A549 (cell line): Measurements from ENCODE around the gene IL21R. TPM values are rescaled to one million over a fixed set of nuclear protein-coding genes. Genes with fewer than 3 reads are reported as not detected.

Source experiments
- ATAC-seq, 2 experiments: fragments of 200-7000 bp in 1 of 2; fragments of >200 bp in 1 of 2; cut with Nextera tagmentation in 1 of 2; cut with Tn5 transposase in 1 of 2; 3 replicates each; pipeline versions ENCODE4 v1.8.0 to v1.9.1; 2018 to 2020; ENCODE audit warnings: mild to moderate bottlenecking in 1 of 2, moderate library complexity in 1 of 2
- CTCF ChIA-PET: fragments of 300-600 bp; sonication (Branson Sonifier 250); formaldehyde crosslinking; extraction: SDS; loops from one replicate; lab custom pipeline; 2021; ENCODE audit warnings: antibody characterized with exemption, inconsistent platforms; lab: Yijun Ruan, JAX
- POLR2A ChIA-PET: fragments of 350-600 bp; formaldehyde crosslinking; extraction: SDS; loops from one replicate; lab custom pipeline; 2021; ENCODE audit warnings: antibody characterized with exemption, inconsistent platforms; lab: Yijun Ruan, JAX
- DNase-seq, 2 experiments: peaks; one replicate each; pipeline versions ENCODE4 v3.0.0 to v3.0.0-alpha.2; 2011 to 2016; ENCODE audit warnings: low read depth in 1 of 2, low spot score in 1 of 2
- FAIRE-seq: peaks from 2 replicates; lab custom pipeline; 2011; peaks lifted over from hg19 to GRCh38; lab: Jason Lieb, UNC
- H3K27ac ChIP-seq, 2 experiments: fragments of >200 bp; sonication (Bioruptor Twin); formaldehyde crosslinking; 3 replicates each; pipeline ENCODE4 v1.5.1; 2016 to 2017
- H3K4me1 ChIP-seq: fragments of >200 bp; sonication (Bioruptor Twin); formaldehyde crosslinking; 3 replicates; pipeline ENCODE4 v1.6.1; 2016
- H3K4me2 ChIP-seq: fragments of >200 bp; sonication (Bioruptor Twin); formaldehyde crosslinking; 3 replicates; pipeline ENCODE4 v1.6.1; 2016
- H3K4me3 ChIP-seq: fragments of >200 bp; sonication (Bioruptor Twin); formaldehyde crosslinking; 3 replicates; pipeline ENCODE4 v1.5.1; 2016
- H3K9me3 ChIP-seq: fragments of >200 bp; sonication (Bioruptor Twin); formaldehyde crosslinking; 3 replicates; pipeline ENCODE4 v1.6.1; 2016
- BCL3 ChIP-seq: fragments of >200 bp; sonication (Bioruptor Twin); formaldehyde crosslinking; IDR thresholded peaks from 3 replicates; pipeline ENCODE4 v1.6.1; 2016
- CHD4 ChIP-seq: fragments of 200-600 bp; sonication (generic); IDR thresholded peaks from 2 replicates; pipeline ENCODE4 v1.6.1; 2016; ENCODE audit warnings: antibody characterized with exemption, mild to moderate bottlenecking, borderline replicate concordance
- CTCF ChIP-seq: fragments of >200 bp; sonication (Bioruptor Twin); formaldehyde crosslinking; IDR thresholded peaks from 3 replicates; pipeline ENCODE4 v1.5.1; 2016
- EHMT2 ChIP-seq: fragments of 200-600 bp; sonication (generic); IDR thresholded peaks from 2 replicates; pipeline ENCODE4 v1.6.1; 2016; ENCODE audit warnings: antibody characterized with exemption, low read depth, mild to moderate bottlenecking, moderate library complexity
- FOSB ChIP-seq: fragments of 250-450 bp; sonication (Bioruptor Pico); IDR thresholded peaks from 2 replicates; pipeline ENCODE4 v1.5.0; 2020; ENCODE audit warnings: mild to moderate bottlenecking, moderate library complexity
- FOXS1 ChIP-seq: fragments of 250-450 bp; sonication (Bioruptor Pico); IDR thresholded peaks from 2 replicates; pipeline ENCODE4 v1.5.0; 2020; ENCODE audit warnings: mild to moderate bottlenecking, moderate library complexity
- HOXA7 ChIP-seq: fragments of 250-450 bp; sonication (Bioruptor Pico); IDR thresholded peaks from 2 replicates; pipeline ENCODE4 v1.5.0; 2020; ENCODE audit warnings: mild to moderate bottlenecking, moderate library complexity
- HOXB13 ChIP-seq: fragments of 250-450 bp; sonication (Bioruptor Pico); IDR thresholded peaks from 2 replicates; pipeline ENCODE4 v1.5.0; 2020; ENCODE audit warnings: low read depth, mild to moderate bottlenecking, moderate library complexity
- JUN ChIP-seq, 2 experiments: fragments of >200 bp; sonication (Bioruptor Twin); formaldehyde crosslinking; IDR thresholded peaks; 2 replicates in 1 of 2; 3 replicates in 1 of 2; pipeline ENCODE4 v1.6.1; 2016 to 2017
- JUNB ChIP-seq: fragments of >200 bp; sonication (Bioruptor Twin); formaldehyde crosslinking; IDR thresholded peaks from 2 replicates; pipeline ENCODE4 v1.6.1; 2016
- KDM1A ChIP-seq: fragments of 200-600 bp; sonication (generic); IDR thresholded peaks from 2 replicates; pipeline ENCODE4 v1.6.1; 2016; ENCODE audit warnings: low read depth, mild to moderate bottlenecking
- MAFK ChIP-seq: fragments of 450-650 bp; IDR thresholded peaks from 2 replicates; pipeline ENCODE4 v1.6.1; 2014; ENCODE audit not compliant: partially characterized antibody
- MAX ChIP-seq: IDR thresholded peaks from 2 replicates; pipeline ENCODE4 v1.6.1; 2012
- MAZ ChIP-seq: fragments of 150-350 bp; IDR thresholded peaks from 2 replicates; pipeline ENCODE4 v1.6.1; 2014; ENCODE audit warnings: antibody characterized with exemption, low read depth, low read length, borderline replicate concordance
- NFE2L2 ChIP-seq: fragments of 150-350 bp; conservative IDR thresholded peaks from 2 replicates; pipeline ENCODE4 v1.6.1; 2014; ENCODE audit warnings: low read length
- NR3C1 ChIP-seq: fragments of >200 bp; sonication (Bioruptor Twin); formaldehyde crosslinking; IDR thresholded peaks from 3 replicates; pipeline ENCODE4 v1.6.1; 2017
- PBX3 ChIP-seq: IDR thresholded peaks from 2 replicates; pipeline ENCODE4 v1.6.1; 2012
- PHF8 ChIP-seq: fragments of 200-600 bp; sonication (generic); IDR thresholded peaks from 2 replicates; pipeline ENCODE4 v1.6.1; 2016; ENCODE audit warnings: low read depth, mild to moderate bottlenecking, antibody characterized with exemption, moderate library complexity, borderline replicate concordance
- RAD21 ChIP-seq, 2 experiments: fragments of >200 bp in 1 of 2; sonication (Bioruptor Twin) in 1 of 2; formaldehyde crosslinking in 1 of 2; IDR thresholded peaks in 1 of 2; conservative IDR thresholded peaks in 1 of 2; 2 replicates in 1 of 2; 3 replicates in 1 of 2; pipeline ENCODE4 v1.6.1; 2012 to 2018; ENCODE audit warnings: inconsistent platforms in 1 of 2
- RARB ChIP-seq: fragments of 250-450 bp; sonication (Bioruptor Pico); IDR thresholded peaks from 2 replicates; pipeline ENCODE4 v1.8.0; 2021; ENCODE audit warnings: mild to moderate bottlenecking, moderate library complexity
- RCOR1 ChIP-seq: fragments of 150-350 bp; IDR thresholded peaks from 2 replicates; pipeline ENCODE4 v1.6.1; 2014; ENCODE audit warnings: antibody characterized with exemption, low read length, low read depth
- USF2 ChIP-seq: fragments of 450-650 bp; IDR thresholded peaks from 2 replicates; pipeline ENCODE4 v1.6.1; 2014; ENCODE audit warnings: antibody characterized with exemption
- ZNF302 ChIP-seq: fragments of 250-450 bp; sonication (Bioruptor Pico); IDR thresholded peaks from 2 replicates; pipeline ENCODE4 v1.9.0; 2021; ENCODE audit warnings: inconsistent platforms, mild to moderate bottlenecking, moderate library complexity
- ZSCAN20 ChIP-seq: fragments of 250-450 bp; sonication (Bioruptor Pico); IDR thresholded peaks from 2 replicates; pipeline ENCODE4 v1.8.0; 2022; ENCODE audit warnings: mild to moderate bottlenecking, moderate library complexity
- WGBS: methylation state at CpG from one replicate; pipeline ENCODE4 v1.1.6; 2017; ENCODE audit errors: missing lambda C conversion rate; 5-methylcytosine and 5-hydroxymethylcytosine counted together
- polyA plus RNA-seq, 4 experiments: library from polyadenylated mRNA; depleted of rRNA in 3 of 4; stranded (reverse); fragments of >200 nt; fragmentation: RNase III in 1 of 4; extraction: RNeasy Plus Mini Kit Qiagen cat#74134 plus additional on column Dnase treatment in 1 of 4; gene quantifications; 2 replicates in 3 of 4; 3 replicates in 1 of 4; pipeline ENCODE4 v1.2.3, GENCODE V29; 2011 to 2017

The IL21R gene
- polyA plus RNA-seq, 2 of the 4 experiments (the other 2 are of a cell fraction) = 0.04 to 0.09 TPM

GRCh38 chr16:27369806-27370205 lies 32.2 kb upstream of the IL21R start:
- H3K27ac ChIP-seq = no peak overlapping the region
- CTCF ChIA-PET = interaction anchor here (1.8 to 7.5 kb wide), 5 partner anchors 8 to 216 kb away, joined by 5 to 291 read pairs (median 62); no protein-coding TSS in a partner anchor
- H3K4me3 ChIP-seq = no peak overlapping the region
- H3K4me2 ChIP-seq = no peak overlapping the region
- no peak for DNase-seq
- FAIRE-seq = no peak
- POLR2A ChIA-PET = no interaction called here
- ATAC-seq = no peak
- 43% methylated on average over 3 of the region's 3 CpGs for WGBS
- 0 out of 3 replicates have a peak, but pooled peaks cover 3% of the 10 kb centered on the region for H3K9me3 ChIP-seq
- H3K4me1 ChIP-seq = peaks cover 22% of the 10 kb centered on the region
- no peak for TF ChIP-seq MAX
- TF ChIP-seq JUNB = no peak
- TF ChIP-seq MAZ = no peak

GRCh38 chr16:27370318-27370717 lies 31.7 kb upstream of the IL21R start:
- TF ChIP-seq RCOR1 (no peak), FOXS1 (CRISPR knock-in tag) (no peak), RAD21 (conservative IDR thresholded peaks at IDR 0.05 in 1 of 2, IDR thresholded peaks at IDR 0.05 in 1 of 2) (no peak), JUN (IDR thresholded peaks at IDR 0.05) (no peak), MAZ (no peak), PBX3 (no peak), MAFK (no peak), JUNB (no peak), ZSCAN20 (CRISPR knock-in tag) (no peak), BCL3 (no peak), HOXA7 (CRISPR knock-in tag) (no peak), KDM1A (no peak)
- Histone ChIP-seq H3K4me3 (no peak overlapping the region), H3K9me3 (0 out of 3 replicates have a peak, but pooled peaks cover 3% of the 10 kb centered on the region), H3K4me1 (peaks cover 16% of the 10 kb centered on the region), H3K27ac (no peak overlapping the region), H3K4me2 (no peak overlapping the region)
- POLR2A ChIA-PET = no interaction called here
- CTCF ChIA-PET = interaction anchor here (1.8 to 7.5 kb wide), 5 partner anchors 9 to 216 kb away, joined by 5 to 291 read pairs (median 62); no protein-coding TSS in a partner anchor
- FAIRE-seq (no peak), DNase-seq (no peak), ATAC-seq (no peak)

GRCh38 chr16:27373312-27373711 lies 28.7 kb upstream of the IL21R start:
- ChIA-PET CTCF (interaction anchor here (0.9 to 2.2 kb wide), 7 partner anchors 13 to 219 kb away, joined by 3 to 7 read pairs (median 4); no protein-coding TSS in a partner anchor), POLR2A (no interaction called here)
- ATAC-seq = no peak
- no peak for TF ChIP-seq CHD4
- TF ChIP-seq NFE2L2 = no peak
- no peak for TF ChIP-seq NR3C1
- TF ChIP-seq JUNB = no peak
- no peak for TF ChIP-seq EHMT2
- Histone ChIP-seq H3K9me3 (0 out of 3 replicates have a peak, but pooled peaks cover 3% of the 10 kb centered on the region), H3K4me2 (no peak overlapping the region), H3K4me3 (no peak overlapping the region), H3K27ac (no peak overlapping the region), H3K4me1 (no peaks in the 10 kb centered on the region)
- no peak for FAIRE-seq
- DNase-seq = no peak
- WGBS = 86% methylated on average over 3 of the region's 3 CpGs

GRCh38 chr16:27374221-27374803 lies 27.7 kb upstream of the IL21R start:
- ATAC-seq (no peak), DNase-seq (no peak), FAIRE-seq (no peak)
- no peak overlapping the region for H3K4me2 ChIP-seq
- 86% methylated on average over 8 of the region's 8 CpGs for WGBS
- CTCF ChIA-PET = interaction anchor here (1.0 to 3.5 kb wide), 6 partner anchors 14 to 195 kb away, joined by 3 to 22 read pairs (median 8); no protein-coding TSS in a partner anchor
- H3K4me1 ChIP-seq = no peaks in the 10 kb centered on the region
- H3K27ac ChIP-seq = no peak overlapping the region
- POLR2A ChIA-PET = no interaction called here
- no peak overlapping the region for H3K4me3 ChIP-seq
- 0 out of 3 replicates have a peak, but pooled peaks cover 3% of the 10 kb centered on the region for H3K9me3 ChIP-seq
- TF ChIP-seq PHF8 = no peak
- no peak for TF ChIP-seq CTCF
- TF ChIP-seq HOXB13 (CRISPR knock-in tag) = no peak
- TF ChIP-seq USF2 = no peak
- no peak for TF ChIP-seq FOSB
- TF ChIP-seq RARB = no peak
- no peak for TF ChIP-seq ZNF302 (CRISPR knock-in tag)
